ENCODE measurements around the gene DAB2.

Gene DAB2

DNA sequence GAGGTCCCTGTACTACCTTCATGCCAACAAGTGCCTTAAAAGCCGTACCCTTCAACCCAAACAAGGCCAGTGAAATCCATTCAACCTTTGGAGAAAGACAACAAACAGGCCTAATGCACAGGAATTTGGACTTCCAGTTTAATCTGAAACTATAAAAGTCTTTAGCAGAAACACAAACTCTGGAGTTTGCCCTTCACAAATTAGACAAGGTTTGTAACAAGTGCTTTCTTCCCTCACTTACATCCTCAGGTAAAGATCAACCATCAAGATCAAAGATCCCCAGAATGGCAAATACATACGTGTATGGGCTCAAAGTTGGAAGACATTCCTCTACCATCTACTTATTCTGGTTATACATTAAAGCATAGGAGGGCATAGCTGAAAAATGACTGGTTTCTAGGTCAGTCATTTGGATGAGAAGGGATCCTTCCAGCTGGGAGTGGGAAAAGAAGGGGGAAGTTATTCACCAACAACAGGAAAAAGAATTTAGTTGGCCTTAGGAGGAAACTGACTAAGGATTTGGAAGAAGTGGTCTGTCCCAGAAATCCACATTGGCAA, 2.0 kb downstream of the DAB2 start:
- H3K4me3 ChIP-seq (ENCODE audit: low read length), result peak overlapping the region; percentile 86
- TF ChIP-seq, protein P1, sequence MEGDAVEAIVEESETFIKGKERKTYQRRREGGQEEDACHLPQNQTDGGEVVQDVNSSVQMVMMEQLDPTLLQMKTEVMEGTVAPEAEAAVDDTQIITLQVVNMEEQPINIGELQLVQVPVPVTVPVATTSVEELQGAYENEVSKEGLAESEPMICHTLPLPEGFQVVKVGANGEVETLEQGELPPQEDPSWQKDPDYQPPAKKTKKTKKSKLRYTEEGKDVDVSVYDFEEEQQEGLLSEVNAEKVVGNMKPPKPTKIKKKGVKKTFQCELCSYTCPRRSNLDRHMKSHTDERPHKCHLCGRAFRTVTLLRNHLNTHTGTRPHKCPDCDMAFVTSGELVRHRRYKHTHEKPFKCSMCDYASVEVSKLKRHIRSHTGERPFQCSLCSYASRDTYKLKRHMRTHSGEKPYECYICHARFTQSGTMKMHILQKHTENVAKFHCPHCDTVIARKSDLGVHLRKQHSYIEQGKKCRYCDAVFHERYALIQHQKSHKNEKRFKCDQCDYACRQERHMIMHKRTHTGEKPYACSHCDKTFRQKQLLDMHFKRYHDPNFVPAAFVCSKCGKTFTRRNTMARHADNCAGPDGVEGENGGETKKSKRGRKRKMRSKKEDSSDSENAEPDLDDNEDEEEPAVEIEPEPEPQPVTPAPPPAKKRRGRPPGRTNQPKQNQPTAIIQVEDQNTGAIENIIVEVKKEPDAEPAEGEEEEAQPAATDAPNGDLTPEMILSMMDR (conservative IDR thresholded peaks at IDR 0.05; ENCODE audit: low read length), result no peak
- DNase-seq (ENCODE audit: low read depth), result no peak

DNA sequence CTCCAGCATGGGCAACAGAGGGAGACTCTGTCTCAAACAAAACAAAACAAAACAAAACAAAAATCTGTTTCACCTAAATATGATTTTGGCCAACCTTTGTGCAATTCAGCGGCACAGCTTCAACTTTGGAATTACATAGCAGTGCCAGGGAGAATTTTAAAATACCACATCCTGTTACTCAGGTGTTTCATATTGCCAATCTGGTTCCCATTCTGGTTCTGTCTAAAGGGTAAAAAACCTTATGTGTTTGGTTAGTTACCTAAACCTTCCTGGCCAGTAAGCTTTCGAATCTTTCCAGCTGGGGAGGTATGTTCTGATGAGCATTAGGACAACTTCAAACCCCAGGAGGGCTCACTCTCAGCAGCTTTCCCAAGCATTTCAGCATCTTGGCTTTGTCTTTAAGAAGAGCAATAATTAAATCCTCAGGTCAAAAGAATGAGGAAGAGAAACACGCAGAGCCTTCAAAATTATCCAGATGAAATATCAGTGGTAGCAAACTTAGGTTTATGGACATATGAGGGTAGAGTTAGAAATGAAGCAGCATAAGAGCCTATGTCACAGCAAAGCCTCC, 2.7 kb downstream of the DAB2 start:
- DNase-seq (ENCODE audit: low read depth), result no peak
- peak overlapping the region; percentile 86 for H3K4me3 ChIP-seq (ENCODE audit: low read length)
- TF ChIP-seq, protein P1 (conservative IDR thresholded peaks at IDR 0.05; ENCODE audit: low read length), result no peak

DNA sequence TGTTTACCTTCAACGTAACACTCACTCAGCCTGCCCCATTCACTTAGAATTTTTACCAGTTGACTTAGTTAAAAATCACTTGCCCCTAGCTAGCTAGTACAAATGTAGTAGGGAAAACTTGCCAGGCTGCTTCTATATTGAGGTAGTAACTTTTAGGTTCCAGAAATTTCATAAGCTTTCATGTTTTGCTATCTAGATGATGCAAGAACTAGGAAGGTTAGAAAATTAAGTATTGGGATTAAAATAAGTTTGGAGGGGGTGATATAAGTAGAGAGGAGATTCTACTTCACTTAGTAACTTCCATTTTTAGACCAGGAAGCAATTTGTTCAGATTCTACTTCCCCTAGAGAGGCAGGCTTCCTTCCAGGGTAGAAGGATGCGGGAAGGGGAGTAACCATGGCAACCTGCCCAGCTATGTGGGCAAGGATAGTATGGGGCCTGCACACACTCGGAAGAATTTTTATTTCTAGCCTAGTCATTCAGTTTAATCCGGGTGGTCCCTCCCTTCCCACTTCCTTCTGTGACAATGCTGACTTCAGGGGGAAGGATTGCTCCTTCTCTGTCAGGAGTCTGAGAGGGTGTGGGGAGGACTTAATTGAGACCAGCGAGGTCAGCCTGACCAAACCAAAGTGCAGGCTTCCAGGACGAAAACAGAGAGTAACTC, 4.2 kb downstream of the DAB2 start:
- peak; percentile 90 for DNase-seq (ENCODE audit: low read depth)
- TF ChIP-seq, protein P1 (conservative IDR thresholded peaks at IDR 0.05; ENCODE audit: low read length), result no peak
- peak overlapping the region; percentile 86 for H3K4me3 ChIP-seq (ENCODE audit: low read length)

DNA sequence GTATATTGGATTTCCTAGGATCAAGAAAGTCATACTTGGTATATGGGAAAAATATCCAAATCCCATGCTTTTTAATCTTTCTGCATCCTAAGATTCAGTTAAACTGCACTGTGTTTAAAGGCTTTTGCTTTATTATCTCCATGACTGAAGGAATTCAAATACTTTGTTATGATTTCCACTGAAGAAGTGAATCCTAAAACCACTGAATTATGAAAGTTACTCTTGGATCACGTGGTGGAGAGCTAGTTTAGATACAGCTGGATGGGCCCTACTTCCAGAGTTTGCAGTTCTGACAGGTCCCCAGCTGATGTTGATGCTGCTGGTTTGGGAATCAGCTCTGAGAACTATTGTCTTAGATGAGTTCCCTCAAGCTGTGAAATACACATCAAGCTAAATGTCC, 5.0 kb downstream of the DAB2 start:
- TF ChIP-seq, protein P1 (conservative IDR thresholded peaks at IDR 0.05; ENCODE audit: low read length), result no peak
- peak overlapping the region; percentile 86 for H3K4me3 ChIP-seq (ENCODE audit: low read length)
- no peak for DNase-seq (ENCODE audit: low read depth)

DNA sequence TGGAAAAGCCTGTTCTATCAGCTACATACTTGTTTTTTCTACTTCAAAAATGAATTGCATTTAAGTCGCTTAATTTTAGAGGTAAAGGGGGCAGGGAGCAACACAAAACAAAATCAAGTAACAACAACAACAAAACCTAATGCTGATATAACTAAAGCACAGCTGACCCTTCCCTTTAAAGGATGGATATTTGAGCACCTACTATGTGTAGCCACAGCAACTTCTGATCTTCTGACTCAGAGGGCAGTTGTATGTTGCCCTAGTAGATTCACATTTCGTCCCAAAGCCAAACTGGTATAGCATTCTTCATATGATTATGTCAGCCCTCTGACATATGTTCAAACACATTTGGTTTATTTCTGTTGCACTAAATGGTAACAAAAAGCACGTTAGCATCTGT, 6.8 kb downstream of the DAB2 start:
- peak overlapping the region; percentile 10 for H3K4me3 ChIP-seq (ENCODE audit: low read length)
- no peak for DNase-seq (ENCODE audit: low read depth)
- TF ChIP-seq, protein P1 (conservative IDR thresholded peaks at IDR 0.05; ENCODE audit: low read length), result no peak

DNA sequence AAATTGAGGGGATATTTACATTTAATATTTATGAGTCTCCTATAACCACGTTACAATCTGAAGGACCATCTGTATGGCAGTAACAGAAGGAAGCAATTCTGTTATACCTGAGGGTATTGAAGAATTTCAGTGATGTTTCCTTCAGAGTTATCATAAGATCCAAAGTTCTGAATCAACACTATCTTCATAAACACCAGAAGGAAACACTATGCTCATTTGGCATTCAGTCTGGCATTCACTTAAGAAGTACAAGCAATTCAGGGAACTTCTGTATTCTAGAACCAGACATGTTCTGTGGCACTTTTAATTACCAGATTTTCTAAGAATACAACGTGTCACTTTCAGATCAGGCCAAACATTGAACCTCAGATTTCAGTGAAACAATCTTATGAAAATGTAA, 9.6 kb downstream of the DAB2 start:
- TF ChIP-seq, protein P1 (conservative IDR thresholded peaks at IDR 0.05; ENCODE audit: low read length), result no peak

DNA sequence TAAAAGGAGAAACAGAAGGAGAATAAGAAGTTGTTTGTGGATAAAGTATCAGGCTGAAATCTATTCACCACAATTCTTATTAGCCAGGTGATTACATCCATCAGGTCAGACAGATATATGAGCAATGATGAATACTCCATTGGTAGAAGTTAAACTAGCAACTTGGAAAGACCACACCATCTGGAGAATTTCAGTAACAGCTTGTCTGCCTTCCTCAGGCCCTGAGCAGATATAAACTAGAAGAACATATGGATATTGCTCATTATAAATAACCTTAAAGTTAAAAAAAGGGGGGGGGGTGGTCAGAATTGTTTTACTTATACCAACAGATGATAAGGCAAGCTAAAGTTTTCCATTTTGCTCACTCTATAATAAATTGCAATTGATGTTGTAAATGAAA, 10.4 kb downstream of the DAB2 start:
- no peak for DNase-seq (ENCODE audit: low read depth)
- TF ChIP-seq, protein P1 (conservative IDR thresholded peaks at IDR 0.05; ENCODE audit: low read length), result no peak
- no peak overlapping the region for H3K4me3 ChIP-seq (ENCODE audit: low read length)

More for the DNA sequence above, 9.6 kb downstream of the DAB2 start:
- H3K4me3 ChIP-seq (ENCODE audit: low read length), result no peak overlapping the region
- DNase-seq (ENCODE audit: low read depth), result no peak
